Dedifferentiated amniotic fluid mesenchymal stem cell (primary cell): Measurements from ENCODE around the gene S100A4.
"Not testable (repeated sequence)": the region's sequence is repeated elsewhere in the genome, so short reads cannot be mapped to it uniquely, and the experiment has no call there.

Experiments used
- DNase-seq: peaks from one replicate; pipeline ENCODE4 v3.0.0-alpha.2; 2016; ENCODE audit errors: extremely low spot score

The S100A4 gene

DNA sequence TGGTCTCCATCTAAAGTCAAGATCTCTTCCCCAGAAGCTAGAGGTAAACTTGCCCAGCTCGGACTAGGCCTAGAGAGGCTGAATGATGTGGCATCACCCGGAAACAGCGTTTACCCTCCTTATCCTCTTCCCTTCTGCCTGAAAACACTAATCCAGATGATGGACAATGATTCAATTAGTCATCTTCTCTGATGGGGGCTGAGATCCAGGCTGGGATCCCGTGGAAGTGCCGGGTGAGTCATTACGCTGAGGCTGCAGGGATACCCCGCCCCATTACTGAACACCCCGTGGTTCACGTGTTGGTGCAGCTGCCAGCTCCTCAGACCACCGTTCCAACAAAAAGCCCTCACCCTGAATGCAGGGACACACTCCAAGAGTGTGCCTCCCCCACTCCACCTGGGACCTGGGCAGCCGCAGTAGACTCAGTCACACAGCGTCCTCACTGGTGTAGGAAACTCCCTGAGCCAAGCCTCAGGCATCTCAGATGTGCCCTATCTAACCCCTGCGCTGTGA, 11.9 kb downstream of the S100A4 start:
- DNase-seq = peak; percentile 58

DNA sequence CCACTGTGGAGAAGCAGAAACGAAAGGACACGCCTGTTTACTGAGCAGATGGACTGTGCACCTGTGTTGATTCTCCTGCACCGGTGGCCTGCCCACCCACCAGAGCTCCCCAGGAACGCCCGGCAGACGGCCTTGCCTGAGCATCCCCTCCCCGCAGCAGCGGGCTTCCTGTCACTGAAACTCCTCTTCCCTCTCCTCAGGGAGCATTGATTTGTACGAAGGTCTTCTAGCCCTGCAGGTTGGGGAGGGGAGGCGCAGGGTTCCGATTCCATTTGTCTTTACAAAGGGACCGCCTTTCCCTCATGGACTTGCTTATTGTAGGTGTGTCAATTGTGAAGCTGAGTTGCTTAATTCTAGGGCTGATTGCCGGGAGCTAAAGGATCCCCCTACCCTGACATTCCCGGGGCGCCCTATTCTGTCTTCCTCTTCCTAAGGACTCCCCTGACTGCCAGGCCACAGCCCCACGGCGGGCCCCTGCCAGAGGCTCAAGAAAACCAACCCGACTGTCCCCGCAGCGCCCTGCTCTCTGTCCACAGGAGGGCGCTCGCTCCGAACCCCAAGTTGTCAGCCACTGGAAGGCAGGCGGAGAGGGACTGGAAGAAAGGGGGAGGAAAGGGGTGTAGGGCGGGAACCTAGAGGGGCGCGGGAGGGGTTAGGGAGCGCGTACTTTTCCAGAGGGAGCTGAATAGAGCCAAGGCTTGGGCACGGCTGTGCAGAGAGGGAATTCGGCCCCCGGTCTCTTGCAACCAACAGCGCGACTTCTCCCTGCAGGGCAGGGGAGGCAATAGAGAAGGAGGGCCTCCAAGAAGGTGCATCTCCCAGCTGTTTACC, 12.6 kb downstream of the S100A4 start:
- DNase-seq = peak; percentile 88

DNA sequence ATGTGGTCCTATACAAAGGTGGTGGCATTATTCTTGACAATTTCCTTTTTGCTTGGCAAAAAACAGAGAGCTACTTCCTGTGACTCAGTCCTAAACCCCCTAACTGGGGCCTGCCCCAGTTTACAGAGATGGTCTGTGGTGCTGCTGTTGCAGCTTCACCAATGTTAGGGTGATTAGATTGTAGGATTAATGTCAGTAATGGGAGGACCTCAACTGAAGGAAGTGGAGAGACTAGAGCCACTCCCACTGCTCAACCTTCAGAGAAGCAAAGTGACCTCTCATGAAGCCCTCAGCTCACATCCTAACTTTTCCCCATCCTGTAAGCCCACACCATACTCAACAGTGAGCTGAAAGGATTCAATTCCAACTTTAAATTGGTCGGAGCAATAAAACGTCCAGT, 13.4 kb downstream of the S100A4 start:
- DNase-seq = no peak

DNA sequence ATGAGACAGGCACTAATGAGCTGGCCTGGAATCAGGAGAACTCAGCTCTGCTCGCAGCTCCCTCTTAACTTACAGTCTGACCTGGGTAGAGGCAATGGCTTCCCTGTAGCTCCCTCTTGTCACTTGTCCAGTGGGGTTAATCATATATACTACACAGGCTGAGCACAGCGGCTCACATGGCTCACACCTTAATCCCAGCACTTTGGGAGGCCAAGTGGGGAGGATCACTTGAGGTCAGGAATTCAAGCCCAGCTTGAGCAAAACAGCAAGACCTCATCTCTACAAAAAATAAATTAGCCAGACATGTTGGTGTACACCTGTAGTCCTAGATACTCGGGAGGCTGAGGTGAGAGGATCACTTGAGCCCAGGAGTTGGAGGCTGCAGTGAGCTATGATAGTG, 14.0 kb downstream of the S100A4 start:
- no peak for DNase-seq

DNA sequence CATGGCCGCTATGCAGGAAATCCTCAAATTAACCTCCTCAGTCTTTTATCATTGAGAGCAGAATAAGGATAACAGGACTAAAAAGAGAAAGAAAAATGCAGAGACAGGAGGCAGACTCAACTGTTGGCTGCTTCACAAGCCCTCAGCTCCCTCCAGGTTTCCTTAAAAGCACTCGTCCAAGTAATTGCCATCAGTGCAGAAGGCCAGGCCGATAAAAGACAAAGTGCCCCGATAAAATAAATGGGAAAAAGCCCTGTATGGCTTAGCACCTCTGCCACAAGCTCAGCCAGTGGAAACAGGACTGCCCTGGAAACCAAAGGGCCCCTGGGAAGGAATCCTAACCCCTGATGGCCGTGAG, 17.9 kb downstream of the S100A4 start:
- no peak for DNase-seq

DNA sequence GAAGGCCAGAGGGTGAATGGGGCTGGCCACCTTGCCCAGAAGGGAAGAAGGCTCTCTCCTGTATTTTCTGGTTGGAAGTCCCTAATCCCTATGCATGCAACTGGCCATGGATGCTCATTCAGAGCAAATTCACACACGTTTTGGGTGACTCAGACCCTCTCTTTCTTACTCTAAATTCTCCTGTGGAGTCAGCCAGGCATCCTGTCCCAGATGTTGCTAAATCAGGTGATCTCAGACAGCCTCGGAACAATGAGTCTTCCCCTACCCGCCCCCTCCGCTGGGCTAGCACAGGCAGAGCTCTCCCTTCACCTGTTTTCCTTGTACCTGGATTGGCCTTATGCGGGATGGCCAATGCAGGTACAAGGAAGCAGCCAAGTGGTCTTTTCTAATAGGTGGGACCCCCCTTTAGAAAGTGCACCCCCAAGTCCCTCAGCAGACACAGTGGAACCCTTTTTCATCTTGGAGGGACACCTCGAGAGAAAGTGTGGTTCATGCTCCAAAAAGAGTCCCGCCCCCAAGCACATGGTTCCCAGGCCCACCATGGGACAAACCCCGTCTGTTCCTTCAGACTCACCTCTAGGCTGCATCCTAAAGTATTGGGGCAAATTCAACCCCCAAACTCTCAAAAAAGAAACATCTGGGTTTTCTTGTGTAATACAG, 18.5 kb downstream of the S100A4 start:
- DNase-seq = no peak

DNA sequence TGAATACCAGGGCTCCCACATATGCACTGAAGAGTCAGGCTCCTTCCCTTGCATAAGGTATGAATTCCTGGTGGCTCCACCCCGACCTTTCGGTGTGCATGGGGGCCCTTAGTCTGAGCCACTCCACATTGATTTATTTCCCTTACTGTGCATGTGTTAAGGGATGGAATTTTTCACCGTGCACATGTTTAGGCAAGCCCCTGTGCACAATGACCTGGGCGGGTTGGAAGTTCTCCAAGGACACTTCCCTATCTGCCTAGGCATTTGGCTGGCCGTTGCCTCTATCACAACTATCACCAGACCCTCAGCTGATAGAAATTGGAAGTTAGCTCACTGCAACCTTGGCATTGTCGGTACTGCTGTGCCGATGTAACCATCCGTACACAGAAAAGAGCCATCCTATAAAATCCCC, 19.5 kb downstream of the S100A4 start:
- DNase-seq = no peak

DNA sequence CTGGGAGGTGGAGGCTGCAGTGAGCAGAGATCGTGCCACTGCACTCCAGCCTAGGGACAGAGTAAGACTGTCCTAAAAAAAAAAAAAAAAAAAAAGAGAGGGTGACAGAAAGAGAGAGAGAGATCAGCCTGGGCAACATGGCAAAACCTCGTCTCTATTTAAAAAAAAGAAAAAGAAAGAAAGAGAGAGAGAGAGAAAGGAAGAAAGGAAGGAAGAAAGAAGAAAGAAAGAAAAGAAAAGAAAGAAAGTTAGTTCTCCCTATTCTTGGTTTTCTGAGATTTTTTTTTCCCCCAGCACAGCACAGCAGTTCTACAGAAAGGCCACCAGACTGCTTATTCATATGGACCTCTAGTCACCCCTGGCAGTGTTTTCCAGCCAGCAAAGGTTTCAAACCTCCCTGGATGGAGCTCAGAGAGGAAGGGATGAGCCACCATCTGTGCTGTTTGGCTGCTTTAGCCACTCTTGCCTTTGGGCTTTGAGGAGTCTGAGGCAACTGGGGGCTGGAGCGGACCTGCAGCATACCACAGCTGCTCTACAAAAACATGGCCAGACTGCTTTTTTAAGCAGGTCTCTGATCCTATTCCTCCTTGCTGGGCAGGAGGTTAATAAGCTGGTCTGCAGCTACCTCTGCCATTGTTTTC, 20.4 kb downstream of the S100A4 start:
- no peak for DNase-seq

DNA sequence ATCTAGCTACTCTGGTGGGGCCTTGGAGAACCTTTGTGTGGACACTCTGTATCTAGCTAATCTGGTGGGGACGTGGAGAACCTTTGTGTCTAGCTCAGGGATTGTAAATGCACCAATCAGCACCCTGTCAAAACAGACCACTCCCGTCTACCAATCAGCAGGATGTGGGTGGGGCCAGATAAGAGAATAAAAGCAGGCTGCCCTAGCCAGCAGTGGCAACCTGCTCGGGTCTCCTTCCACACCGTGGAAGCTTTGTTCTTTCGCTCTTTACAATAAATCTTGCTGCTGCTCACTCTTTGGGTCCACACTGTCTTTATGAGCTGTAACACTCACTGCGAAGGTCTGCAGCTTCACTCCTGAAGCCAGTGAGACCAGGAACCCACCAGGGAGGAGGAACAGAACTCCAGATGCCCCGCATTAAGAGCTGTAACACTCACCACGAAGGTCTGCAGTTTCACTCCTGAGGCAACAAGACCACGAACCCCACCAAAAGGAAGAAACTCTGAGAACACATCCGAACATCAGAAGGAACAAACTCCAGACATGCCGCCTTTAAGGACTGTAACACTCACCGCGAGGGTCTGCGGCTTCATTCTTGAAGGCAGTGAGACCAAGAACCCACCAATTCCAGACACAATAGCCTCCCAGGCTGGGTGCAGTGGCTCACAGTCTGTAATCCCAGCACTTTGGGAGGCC, 23.1 kb downstream of the S100A4 start:
- DNase-seq = not testable (repeated sequence)

DNA sequence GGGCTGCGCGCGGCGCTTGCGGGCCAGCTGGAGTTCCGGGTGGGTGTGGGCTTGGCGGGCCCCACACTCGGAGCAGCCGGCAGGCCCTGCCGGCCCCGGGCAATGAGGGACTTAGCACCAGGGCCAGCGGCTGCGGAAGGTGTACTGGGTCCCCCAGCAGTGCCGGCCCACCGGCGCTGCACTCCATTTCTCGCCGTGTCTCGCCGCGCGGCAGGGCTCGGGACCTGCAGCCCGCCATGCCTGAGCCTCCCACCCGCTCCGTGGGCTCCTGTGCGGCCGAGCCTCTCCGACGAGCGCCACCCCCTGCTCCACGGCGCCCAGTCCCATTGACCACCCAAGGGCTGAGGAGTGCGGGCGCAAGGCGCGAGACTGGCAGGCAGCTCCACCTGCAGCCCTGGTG, 23.8 kb downstream of the S100A4 start:
- not testable (repeated sequence) for DNase-seq

DNA sequence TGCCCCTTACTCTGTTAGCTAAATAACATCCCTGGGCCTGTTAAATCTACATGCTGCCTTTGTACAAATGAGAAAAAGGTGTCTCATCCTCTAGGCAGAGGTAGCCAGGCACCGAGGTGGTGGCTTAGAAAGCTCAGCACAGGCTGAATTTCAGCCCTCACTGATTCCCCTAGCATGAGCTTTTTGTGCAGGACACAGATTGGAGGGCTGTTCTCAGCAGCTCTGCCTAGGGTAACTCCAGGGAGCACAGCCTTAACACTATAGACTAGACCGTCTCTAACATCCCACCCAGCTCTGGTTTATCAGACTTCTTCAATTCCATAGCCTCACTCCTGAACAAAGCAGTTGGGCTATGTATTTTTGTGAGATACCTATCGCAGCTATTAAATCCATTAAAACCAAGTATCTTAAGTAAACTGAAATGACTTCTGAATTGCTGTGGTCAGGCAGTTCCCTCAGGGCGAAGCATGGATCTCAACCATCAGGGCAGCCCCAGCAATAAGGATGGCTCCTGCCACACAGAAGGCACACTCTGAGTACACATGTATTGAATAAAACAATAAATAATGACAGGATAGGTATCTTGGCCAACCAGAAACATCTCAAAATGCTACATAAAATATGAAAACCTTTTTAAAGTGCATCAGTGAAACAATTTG, 24.7 kb downstream of the S100A4 start:
- DNase-seq = no peak

DNA sequence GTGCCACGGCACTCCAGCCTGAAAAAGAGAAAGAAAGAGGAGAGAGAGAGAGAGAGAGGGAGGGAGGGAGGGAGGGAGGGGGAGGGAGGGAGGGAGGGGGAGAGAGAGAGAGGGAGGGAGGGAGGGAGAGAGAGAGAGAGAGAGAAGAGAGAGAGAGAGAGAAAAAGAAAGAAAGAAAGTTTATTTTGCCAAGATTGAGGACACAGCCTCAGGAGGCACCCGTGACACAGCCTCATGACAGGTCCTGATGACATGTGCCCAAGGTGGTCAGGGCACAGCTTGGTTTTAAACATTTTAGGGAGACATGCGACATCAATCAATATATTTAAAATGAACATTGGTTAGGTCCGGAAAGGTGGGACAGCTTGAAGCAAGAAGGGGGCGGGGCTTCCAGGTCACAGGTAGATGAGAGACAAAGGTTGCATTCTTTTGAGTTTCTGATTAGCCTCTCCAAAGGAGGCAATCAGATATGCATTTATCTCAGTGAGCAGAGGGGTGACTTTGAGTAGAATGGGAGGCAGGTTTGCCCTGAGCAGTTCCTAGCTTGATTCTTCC, 25.4 kb downstream of the S100A4 start:
- DNase-seq = not testable (repeated sequence)

DNA sequence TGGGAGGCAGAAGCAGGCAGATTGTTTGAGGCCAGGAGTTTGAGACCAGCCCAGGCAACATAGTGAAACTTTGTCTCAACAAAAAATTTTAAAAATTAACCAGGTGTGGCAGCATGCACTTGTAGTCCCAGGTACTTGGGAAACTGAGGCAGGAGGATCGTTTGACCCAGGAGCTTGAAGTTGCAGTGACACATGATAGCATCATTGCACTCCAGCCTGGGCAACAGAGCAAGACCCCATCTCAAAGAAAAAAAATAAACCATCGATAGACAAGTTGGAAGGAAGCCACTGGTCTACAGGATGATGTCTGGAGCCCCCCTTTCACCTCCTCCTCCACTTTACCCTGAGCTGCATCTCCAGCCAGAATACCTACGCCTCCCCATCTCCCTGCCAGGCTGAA, 26.4 kb downstream of the S100A4 start:
- no peak for DNase-seq

DNA sequence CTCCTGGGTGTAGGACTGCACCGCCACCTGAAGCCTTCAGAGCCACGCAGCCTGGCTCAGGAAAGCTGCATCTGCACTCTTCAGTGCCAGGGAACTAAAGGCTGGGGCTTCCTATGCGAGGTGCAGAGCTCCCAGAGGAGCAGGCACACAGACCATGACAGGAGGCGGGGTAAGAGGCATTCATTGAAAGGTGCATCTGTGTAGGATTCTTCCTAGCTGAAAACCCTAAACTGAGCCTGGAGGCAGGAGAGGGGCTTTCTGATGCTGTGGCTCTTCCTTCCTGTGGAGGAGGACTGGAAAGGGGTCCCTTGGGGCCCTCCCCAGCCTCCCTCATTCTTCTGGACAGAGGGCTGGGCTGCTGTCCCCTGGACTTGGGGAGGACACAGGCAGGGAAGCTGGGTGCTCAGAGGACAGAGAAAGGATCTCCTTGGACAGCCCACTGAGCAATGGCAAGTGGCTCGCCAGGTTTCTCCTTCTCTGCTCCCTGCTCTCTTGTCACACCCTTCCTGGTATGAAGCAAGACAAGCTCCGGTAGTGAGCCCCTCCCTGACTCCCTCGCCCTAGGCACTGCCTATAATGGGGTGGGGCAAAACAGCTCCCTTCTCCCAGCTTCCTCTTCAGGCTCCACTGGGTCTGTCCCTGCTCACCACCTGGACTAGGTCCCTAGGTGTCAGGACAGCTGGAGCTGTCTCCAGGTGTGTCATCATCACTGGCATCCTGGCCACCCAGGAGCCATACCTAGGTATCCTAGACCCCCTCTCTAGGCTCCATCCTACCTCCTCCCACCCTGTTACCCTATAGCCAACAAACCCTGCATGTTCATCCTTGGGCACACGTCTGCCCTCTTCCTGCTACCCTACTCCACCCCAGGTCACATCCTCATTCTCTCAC, 29.9 kb downstream of the S100A4 start:
- DNase-seq = no peak

DNA sequence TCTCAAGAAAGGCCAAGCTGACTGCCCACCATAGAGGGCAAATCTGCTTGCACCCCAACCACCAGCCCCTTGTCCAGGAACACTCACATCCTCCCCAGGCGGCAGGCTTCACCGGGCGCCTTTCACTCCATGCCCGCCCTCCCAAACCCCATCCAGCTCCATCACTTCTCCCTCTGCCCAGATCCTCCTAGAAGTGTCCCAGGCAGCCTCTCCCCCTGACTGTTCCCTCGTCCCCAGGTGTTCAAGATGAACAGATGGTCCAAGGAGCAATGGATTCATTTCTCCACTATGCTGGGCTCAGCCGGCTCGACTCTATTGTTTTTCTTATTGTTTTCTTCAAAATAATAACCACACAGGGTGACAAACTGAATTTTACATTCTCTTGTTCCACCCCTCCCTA, 31.9 kb downstream of the S100A4 start:
- no peak for DNase-seq

DNA sequence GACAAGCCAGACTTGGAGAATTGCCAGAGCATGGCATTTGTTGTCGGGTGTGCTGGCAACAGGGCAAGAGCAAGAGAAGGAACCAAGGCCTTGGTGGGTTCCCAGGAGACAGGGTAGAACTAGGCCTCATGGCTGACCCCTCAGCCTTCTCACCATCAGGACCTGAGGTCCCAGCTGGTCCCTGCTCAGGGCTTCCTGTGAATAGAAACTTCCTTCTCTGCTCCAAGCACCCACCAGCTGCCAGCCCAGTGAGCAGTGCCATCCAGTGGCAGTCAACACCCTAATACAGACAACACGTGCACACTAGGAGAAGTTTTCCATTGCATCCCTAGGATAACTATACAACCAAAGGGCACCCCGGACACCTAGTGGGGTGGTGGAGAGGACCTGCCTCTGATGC, 32.6 kb downstream of the S100A4 start:
- no peak for DNase-seq

DNA sequence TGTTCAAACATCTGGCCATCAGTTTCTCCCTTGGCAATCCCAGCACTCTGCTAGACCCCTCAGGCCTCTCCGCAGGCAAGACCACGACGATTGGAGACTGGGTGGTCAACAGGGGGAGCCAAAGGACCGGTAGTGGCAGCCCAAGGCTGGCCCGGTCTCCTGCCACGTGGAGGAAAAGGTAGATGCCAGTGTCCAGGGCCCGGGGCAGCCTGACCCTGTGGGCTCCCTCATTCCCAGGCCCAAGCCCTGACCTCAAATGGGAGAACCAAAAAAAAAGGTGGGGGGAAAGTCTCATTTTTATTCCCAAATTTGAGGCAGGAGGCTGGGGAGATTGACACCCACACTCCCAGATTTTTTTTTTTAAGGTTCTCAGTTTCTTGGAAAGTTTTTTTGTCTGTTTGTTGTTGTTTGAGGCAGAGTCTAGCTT, 34.6 kb downstream of the S100A4 start:
- peak; percentile 74 for DNase-seq

DNA sequence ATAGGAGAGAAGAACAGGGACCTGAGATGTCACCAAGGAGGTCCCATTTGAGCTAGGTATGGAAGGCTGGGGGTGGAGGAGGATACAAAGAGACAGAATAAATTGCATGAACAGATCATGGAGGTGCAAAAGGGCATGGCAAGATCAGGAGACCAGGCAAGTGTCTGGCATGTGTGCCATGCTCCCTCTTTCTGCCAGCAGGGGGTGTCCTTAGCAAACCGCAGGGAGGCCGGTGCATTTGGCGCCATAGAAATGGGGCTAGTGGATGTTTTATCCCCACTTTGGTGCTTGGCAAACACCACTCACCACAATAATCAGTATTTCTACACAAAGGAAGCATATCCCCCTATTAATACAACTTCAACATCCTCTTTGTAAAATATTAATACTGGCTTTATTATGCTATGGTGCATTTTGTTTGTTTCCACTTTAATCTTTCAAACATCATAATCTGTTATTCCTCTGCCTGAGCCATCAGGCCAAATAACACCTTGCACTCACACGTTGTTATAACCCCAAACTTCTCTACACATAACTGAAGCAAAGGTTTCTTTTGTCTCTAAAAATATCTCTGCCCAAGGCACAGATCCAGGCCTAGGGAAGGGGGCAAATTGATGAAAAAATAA, 35.8 kb downstream of the S100A4 start:
- DNase-seq = no peak

DNA sequence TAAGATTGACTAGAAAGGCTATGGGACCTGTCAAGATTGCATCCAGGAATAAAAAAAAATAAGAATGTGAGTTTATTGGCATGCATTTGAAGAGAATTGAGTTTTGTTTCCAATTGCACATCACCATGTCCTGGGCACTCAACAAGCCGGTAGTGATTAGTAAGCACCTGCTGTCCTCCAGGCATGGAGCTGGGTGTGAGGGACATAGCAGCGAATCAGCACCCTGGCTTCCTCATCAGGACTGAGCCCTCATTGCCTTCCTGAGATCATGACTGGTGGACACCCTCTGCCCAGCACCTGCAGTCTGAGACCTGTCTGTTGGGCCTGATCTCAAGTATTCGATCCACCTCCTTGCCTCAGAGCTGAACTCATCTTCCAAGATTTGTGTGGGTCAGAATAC, 36.6 kb downstream of the S100A4 start:
- DNase-seq = no peak
